HepG2 (cell line): ENCODE results near the gene MTCH2. TPM values are rescaled to one million over a fixed set of nuclear protein-coding genes. Genes with fewer than 3 reads are reported as not detected.

Experiments used
- ATAC-seq: fragments of 200-7000 bp; cut with Tn5 transposase; 3 replicates; pipeline ENCODE4 v1.9.1; 2020; ENCODE audit warnings: mild to moderate bottlenecking, moderate library complexity
- BruUV-seq: library from RNA; stranded (reverse); fragments of 400-500 nt; replicated peaks from 2 replicates; lab custom pipeline; 2021; lab: Mats Ljungman, UMichigan
- CTCF ChIA-PET: fragments of 300-600 bp; formaldehyde crosslinking; extraction: SDS; loops from one replicate; lab custom pipeline; 2021; ENCODE audit warnings: low total read pairs, inconsistent platforms, low intra/inter-chr PET ratio; lab: Yijun Ruan, JAX
- POLR2A ChIA-PET: fragments of 350-600 bp; sonication (Branson Sonifier 250); formaldehyde crosslinking; loops from one replicate; lab custom pipeline; 2020; ENCODE audit warnings: antibody characterized with exemption, inconsistent platforms; lab: Yijun Ruan, JAX
- DNase-seq: peaks from one replicate; pipeline ENCODE4 v3.0.0-alpha.2; 2015; ENCODE audit warnings: low spot score
- FAIRE-seq: peaks from 3 replicates; lab custom pipeline; 2011; peaks lifted over from hg19 to GRCh38; lab: Jason Lieb, UNC
- H2AFZ ChIP-seq: one replicate; pipeline ENCODE4 v1.6.1; 2011; ENCODE audit warnings: low read length, inconsistent platforms
- H3K27ac ChIP-seq: fragments of 300-600 bp; 3 replicates; pipeline ENCODE4 v1.8.0; 2011; ENCODE audit warnings: mixed run types, mild to moderate bottlenecking, mixed read lengths, low read length, inconsistent platforms; ENCODE audit not compliant: insufficient read depth; ENCODE audit errors: extremely low read length
- H3K27me3 ChIP-seq, 2 experiments: fragments of 200-600 bp in 1 of 2; 2 replicates in 1 of 2; 3 replicates in 1 of 2; pipeline versions ENCODE4 v1.6.0 to v1.8.0; 2011; ENCODE audit warnings: low read length in 2 of 2, mild to moderate bottlenecking in 2 of 2, moderate library complexity in 2 of 2, inconsistent platforms in 1 of 2; ENCODE audit not compliant: insufficient read depth in 2 of 2, control insufficient read depth in 1 of 2
- H3K36me3 ChIP-seq, 2 experiments: fragments of 200-600 bp in 1 of 2; replicated peaks in 1 of 2; 2 replicates in 1 of 2; 3 replicates in 1 of 2; pipeline versions ENCODE4 v1.5.1 to v1.8.0; 2011; ENCODE audit warnings: low read length in 2 of 2, inconsistent platforms in 1 of 2; ENCODE audit not compliant: insufficient read depth in 2 of 2, control insufficient read depth in 1 of 2
- H3K4me1 ChIP-seq: 2 replicates; pipeline ENCODE4 v1.5.1; 2012; ENCODE audit warnings: low read length, inconsistent platforms; ENCODE audit not compliant: insufficient read depth
- H3K4me2 ChIP-seq: 2 replicates; pipeline ENCODE4 v1.6.0; 2011; ENCODE audit warnings: low read depth, low read length, inconsistent platforms
- H3K4me3 ChIP-seq, 3 experiments: fragments of 200-600 bp in 1 of 3; sonication (generic), shearing (Covaris generic) in 1 of 3; replicated peaks in 1 of 3; 2 replicates each; pipeline ENCODE4 v1.5.1; 2011 to 2016; ENCODE audit warnings: low read length in 3 of 3, inconsistent platforms in 2 of 3, low read depth in 2 of 3, mild to moderate bottlenecking in 2 of 3, control low read depth in 1 of 3, mixed read lengths in 1 of 3; ENCODE audit not compliant: insufficient read depth in 1 of 3
- H3K79me2 ChIP-seq: one replicate; pipeline ENCODE4 v1.6.1; 2011; ENCODE audit warnings: low read length, inconsistent platforms; ENCODE audit not compliant: insufficient read depth
- H3K9ac ChIP-seq: 2 replicates; pipeline ENCODE4 v1.6.0; 2011; ENCODE audit warnings: mild to moderate bottlenecking, low read depth, low read length, inconsistent platforms; ENCODE audit not compliant: insufficient read depth
- H3K9me3 ChIP-seq: 2 replicates; pipeline ENCODE4 v1.5.1; 2012; ENCODE audit warnings: mild to moderate bottlenecking, low read length
- H4K20me1 ChIP-seq: 2 replicates; pipeline ENCODE4 v1.6.0; 2011; ENCODE audit warnings: inconsistent platforms, mild to moderate bottlenecking, low read length, moderate library complexity; ENCODE audit not compliant: insufficient read depth
- BRD4 ChIP-seq: sonication (generic); formaldehyde crosslinking; IDR thresholded peaks from 2 replicates; pipeline ENCODE4 v1.4.0; 2020; ENCODE audit warnings: missing genetic modification reagents
- DBP ChIP-seq: sonication (generic); formaldehyde crosslinking; IDR thresholded peaks from 2 replicates; pipeline ENCODE4 v1.4.0; 2020; ENCODE audit warnings: missing genetic modification reagents; ENCODE audit errors: not compliant biosample characterization
- FLYWCH1 ChIP-seq: sonication (generic); formaldehyde crosslinking; IDR thresholded peaks from 2 replicates; pipeline ENCODE4 v1.8.1; 2023; ENCODE audit warnings: mild to moderate bottlenecking, missing genetic modification reagents
- JARID2 ChIP-seq: sonication (generic); formaldehyde crosslinking; IDR thresholded peaks from 2 replicates; pipeline ENCODE4 v1.8.1; 2023; ENCODE audit warnings: missing genetic modification reagents, inconsistent platforms; ENCODE audit not compliant: insufficient replicate concordance
- MXD4 ChIP-seq: IDR thresholded peaks from 2 replicates; pipeline ENCODE4 v1.6.1; 2016; ENCODE audit warnings: mild to moderate bottlenecking, missing biosample characterization, missing genetic modification reagents
- NFE2L2 ChIP-seq: fragments of 150-350 bp; IDR thresholded peaks from 2 replicates; pipeline ENCODE4 v1.6.1; 2014; ENCODE audit warnings: low read length
- NFIB ChIP-seq: sonication (generic); formaldehyde crosslinking; IDR thresholded peaks from 2 replicates; pipeline ENCODE4 v1.9.0; 2021; ENCODE audit warnings: missing genetic modification reagents, mild to moderate bottlenecking, borderline replicate concordance
- NFIC ChIP-seq: IDR thresholded peaks from 2 replicates; pipeline ENCODE4 v1.6.1; 2012; ENCODE audit warnings: mild to moderate bottlenecking, low read length, inconsistent platforms
- SMAD3 ChIP-seq: sonication (generic); formaldehyde crosslinking; IDR thresholded peaks from 2 replicates; pipeline ENCODE4 v1.4.0; 2020; ENCODE audit warnings: missing genetic modification reagents
- SMC3 ChIP-seq: IDR thresholded peaks from 2 replicates; pipeline ENCODE4 v1.6.1; 2011; ENCODE audit warnings: low read length, improper control_type of control experiment
- SSRP1 ChIP-seq: IDR thresholded peaks from 2 replicates; pipeline ENCODE4 v1.6.1; 2016; ENCODE audit warnings: control low read depth
- STAT5B ChIP-seq: sonication (generic); formaldehyde crosslinking; IDR thresholded peaks from 2 replicates; pipeline ENCODE4 v1.4.0; 2020; ENCODE audit warnings: missing genetic modification reagents
- ZBTB38 ChIP-seq: sonication (generic); formaldehyde crosslinking; IDR thresholded peaks from 2 replicates; pipeline ENCODE4 v1.5.1; 2020; ENCODE audit warnings: mild to moderate bottlenecking, missing genetic modification reagents
- ZKSCAN5 ChIP-seq: sonication (generic); formaldehyde crosslinking; IDR thresholded peaks from 2 replicates; pipeline ENCODE4 v1.5.1; 2020; ENCODE audit warnings: mild to moderate bottlenecking, missing genetic modification reagents
- ZNF280B ChIP-seq: sonication (generic); formaldehyde crosslinking; IDR thresholded peaks from 2 replicates; pipeline ENCODE4 v1.5.0; 2020; ENCODE audit warnings: missing genetic modification reagents, mild to moderate bottlenecking, borderline replicate concordance
- ZNF33A ChIP-seq: sonication (generic); formaldehyde crosslinking; IDR thresholded peaks from 2 replicates; pipeline ENCODE4 v1.5.1; 2020; ENCODE audit warnings: missing genetic modification reagents, mild to moderate bottlenecking, moderate library complexity, borderline replicate concordance
- ZNF362 ChIP-seq: sonication (generic); formaldehyde crosslinking; IDR thresholded peaks from 2 replicates; pipeline ENCODE4 v1.4.0; 2020; ENCODE audit warnings: missing genetic modification reagents, mild to moderate bottlenecking, borderline replicate concordance
- ZNF543 ChIP-seq: sonication (generic); formaldehyde crosslinking; IDR thresholded peaks from 2 replicates; pipeline ENCODE4 v1.4.0; 2020; ENCODE audit warnings: mild to moderate bottlenecking, missing genetic modification reagents
- ZNF569 ChIP-seq: sonication (generic); formaldehyde crosslinking; IDR thresholded peaks from 2 replicates; pipeline ENCODE4 v1.5.0; 2020; ENCODE audit warnings: mild to moderate bottlenecking, missing genetic modification reagents, moderate library complexity, borderline replicate concordance
- ZNF891 ChIP-seq: sonication (generic); formaldehyde crosslinking; IDR thresholded peaks from 2 replicates; pipeline ENCODE4 v1.5.0; 2020; ENCODE audit warnings: mild to moderate bottlenecking, missing genetic modification reagents
- ZSCAN31 ChIP-seq: sonication (generic); formaldehyde crosslinking; IDR thresholded peaks from 2 replicates; pipeline ENCODE4 v1.5.0; 2020; ENCODE audit warnings: low read depth, mild to moderate bottlenecking, missing genetic modification reagents
- WGBS: methylation state at CpG from one replicate; pipeline ENCODE4 v1.1.6; 2017; ENCODE audit warnings: low lambda C conversion rate; 5-methylcytosine and 5-hydroxymethylcytosine counted together
- in situ Hi-C: cut with HindIII; loops from 2 replicates; pipeline ENCODE4 v1.10.0; 2017; ENCODE audit warnings: low pct_unique_long_range_greater_than_20kb; ENCODE audit not compliant: extremely low pct_ligation_motif_present
- intact Hi-C: fragments of 100-400 bp; cut with micrococcal nuclease; formaldehyde crosslinking; loops from one replicate; pipeline ENCODE4 v1.10.0; 2022; ENCODE audit not compliant: unreplicated experiment
- polyA plus RNA-seq, 8 experiments: library from polyadenylated mRNA; depleted of rRNA in 3 of 8; stranded (reverse) in 7 of 8; unstranded in 1 of 8; fragments of >200 nt; fragmentation: Illumina TruSeq in 4 of 8; extraction: Trizol in 4 of 8; gene quantifications; 2 replicates each; pipeline versions ENCODE4 v1.2.1 to v1.2.3, GENCODE V29; 2011 to 2016; ENCODE audit warnings: low read depth in 4 of 8, missing spikeins in 1 of 8, mixed read lengths in 1 of 8; ENCODE audit not compliant: insufficient read depth in 1 of 8
- total RNA-seq, 5 experiments: library from RNA; depleted of rRNA; stranded (reverse); fragments of >200 nt; fragmentation: Illumina TruSeq; extraction: Trizol; gene quantifications; 2 replicates each; pipeline ENCODE4 v1.2.3, GENCODE V29; 2016; ENCODE audit warnings: low read depth in 1 of 5

Gene MTCH2
- total and polyA plus RNA-seq, 2 of the 13 experiments (the other 11 are each of a cell fraction or from before 2014, with no cell fraction given): 112 to 272 TPM

GRCh38 chr11:47587723-47588326 is 54.5 kb downstream of the MTCH2 start:
- CTCF ChIA-PET: no interaction called here
- in situ Hi-C loops (no loop called here), intact Hi-C loops (loop anchor here (5.0 kb wide), 1 partner anchor 521 kb away; no protein-coding TSS in a partner anchor)
- peaks cover 5 to 17% of the 10 kb centered on the region in 2 experiments; a peak in 4 of 5 replicates for H3K36me3 ChIP-seq
- peak overlapping the region; percentile 39 for H2AFZ ChIP-seq
- FAIRE-seq (no peak), DNase-seq (no peak), ATAC-seq (peak; percentile 64)
- peaks cover 51% of the 10 kb centered on the region for H3K4me1 ChIP-seq
- no peak overlapping the region for H3K27ac ChIP-seq
- no peaks in the 10 kb centered on the region for H3K79me2 ChIP-seq
- H3K4me2 ChIP-seq: peak overlapping the region; percentile 91
- peak overlapping the region; percentile 58 for H3K9ac ChIP-seq
- peak overlapping the region; percentile 49 to 70 (median 53); a peak in 5 of 6 replicates for H3K4me3 ChIP-seq
- H4K20me1 ChIP-seq: no peaks in the 10 kb centered on the region
- BruUV-seq: no TSS peak
- POLR2A ChIA-PET: interaction anchor here (0.7 to 1.6 kb wide), 6 partner anchors 8 to 136 kb away, joined by 3 to 10 read pairs (median 4); partner anchors contain the start of genes KBTBD4 and NDUFS3
- H3K9me3 ChIP-seq: no peaks in the 10 kb centered on the region
- WGBS: no CpG with 5 or more reads among the region's 14 CpGs
- H3K27me3 ChIP-seq: peaks cover 0 to 3% of the 10 kb centered on the region in 2 experiments; a peak in 3 of 5 replicates
- peak; percentile 75; the same call in 1 of the 2 replicates for TF ChIP-seq BRD4 (CRISPR knock-in tag)
- no peak for TF ChIP-seq ZKSCAN5 (CRISPR knock-in tag)
- TF ChIP-seq FLYWCH1 (CRISPR knock-in tag): no peak
- TF ChIP-seq ZSCAN31 (CRISPR knock-in tag): 0 out of 2 replicates have a peak, but pooled peaks have one; percentile 38
- TF ChIP-seq SSRP1 (CRISPR knock-in tag): no peak
- TF ChIP-seq SMC3: no peak
- TF ChIP-seq ZNF891: no peak
- TF ChIP-seq ZNF569 (CRISPR knock-in tag): no peak
- no peak for TF ChIP-seq SMAD3 (CRISPR knock-in tag)
- no peak for TF ChIP-seq JARID2 (CRISPR knock-in tag)
- TF ChIP-seq NFIB (CRISPR knock-in tag): no peak
- TF ChIP-seq NFIC: no peak
- TF ChIP-seq ZBTB38 (CRISPR knock-in tag): peak; percentile 50; the same call in 1 of the 2 replicates
- 0 out of 2 replicates have a peak, but pooled peaks have one; percentile 19 for TF ChIP-seq ZNF280B
- no peak for TF ChIP-seq ZNF543 (CRISPR knock-in tag)
- no peak for TF ChIP-seq ZNF362 (CRISPR knock-in tag)
- TF ChIP-seq ZNF33A: no peak
- TF ChIP-seq STAT5B (CRISPR knock-in tag): no peak
- TF ChIP-seq MXD4 (CRISPR knock-in tag): no peak
- TF ChIP-seq NFE2L2: no peak
- no peak for TF ChIP-seq DBP (CRISPR knock-in tag)
